ENCODE data around the gene EYA3.
A peak's percentile ranks its signal among the peaks of the same experiment; 100 is the strongest.

EYA3 gene

DNA sequence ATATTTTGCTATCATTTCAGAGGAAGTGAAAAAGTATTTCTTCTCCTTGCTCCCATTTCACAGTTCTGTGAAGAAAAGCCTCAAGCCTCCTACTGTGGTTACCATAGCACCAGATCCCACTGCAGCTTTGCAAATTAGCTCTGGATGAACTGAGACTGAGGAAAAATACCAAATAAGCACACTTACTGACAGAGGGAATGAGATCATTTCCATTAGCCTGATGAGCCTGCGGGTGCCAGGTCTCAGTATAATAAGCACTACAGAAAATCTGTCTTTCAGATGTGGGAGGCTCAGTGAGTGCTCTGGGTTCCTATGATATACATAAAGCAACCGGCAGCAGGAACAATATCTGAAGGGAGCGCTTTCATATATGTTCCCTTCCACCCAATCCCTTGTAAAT lies 107.3 kb downstream of the EYA3 start:
- H3K4me3 ChIP-seq (ENCODE audit: low read length), result no peak overlapping the region
- DNase-seq (ENCODE audit: low read depth, low spot score), result no peak

DNA sequence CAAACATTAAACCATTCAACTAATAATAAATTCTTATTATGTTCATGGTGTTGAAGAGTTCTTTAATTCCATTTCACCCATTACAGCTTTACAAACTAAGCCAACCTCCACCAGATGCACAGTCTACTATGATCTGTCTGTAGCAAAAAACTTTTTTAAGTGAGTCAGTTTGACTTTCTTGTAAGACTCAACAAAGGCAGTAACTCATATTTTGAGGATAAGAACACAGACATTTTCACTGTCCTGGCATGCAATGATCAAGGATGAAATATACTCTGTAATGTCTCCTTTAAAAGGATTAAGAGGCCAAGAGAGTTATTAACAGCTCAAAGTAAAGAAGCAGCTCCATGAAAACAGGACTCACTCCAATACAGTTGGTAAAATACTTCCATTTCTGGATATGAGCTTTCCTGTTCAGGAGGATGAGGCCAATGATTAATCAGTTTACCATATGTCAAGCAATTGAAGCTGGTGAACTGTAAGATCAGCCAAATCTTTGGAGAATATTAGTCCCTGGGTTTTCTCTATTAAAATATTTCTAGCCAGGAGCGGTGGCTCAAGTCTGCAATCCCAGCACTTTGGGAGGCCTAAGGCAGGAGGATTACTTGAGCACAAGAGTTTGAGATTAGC lies 108.1 kb downstream of the EYA3 start:
- no peak for DNase-seq (ENCODE audit: low read depth, low spot score)
- H3K4me3 ChIP-seq (ENCODE audit: low read length), result no peak overlapping the region

DNA sequence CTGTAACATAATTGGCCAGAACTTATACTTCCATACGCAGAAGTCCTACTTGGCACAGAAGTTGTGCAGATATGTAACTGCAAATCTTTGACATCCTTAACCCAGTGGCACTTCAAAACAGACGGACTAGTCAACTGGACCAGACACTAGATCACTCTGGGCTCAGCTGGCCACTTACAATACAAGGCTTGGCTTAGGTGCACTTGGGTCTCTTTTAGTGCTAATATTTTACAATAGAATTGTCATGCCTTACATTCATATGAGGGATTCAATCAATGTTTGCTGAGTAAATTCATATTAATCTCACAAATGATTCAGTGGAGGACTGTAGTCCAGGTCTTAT lies 108.6 kb downstream of the EYA3 start:
- DNase-seq (ENCODE audit: low read depth, low spot score), result no peak
- H3K4me3 ChIP-seq (ENCODE audit: low read length), result no peak overlapping the region

DNA sequence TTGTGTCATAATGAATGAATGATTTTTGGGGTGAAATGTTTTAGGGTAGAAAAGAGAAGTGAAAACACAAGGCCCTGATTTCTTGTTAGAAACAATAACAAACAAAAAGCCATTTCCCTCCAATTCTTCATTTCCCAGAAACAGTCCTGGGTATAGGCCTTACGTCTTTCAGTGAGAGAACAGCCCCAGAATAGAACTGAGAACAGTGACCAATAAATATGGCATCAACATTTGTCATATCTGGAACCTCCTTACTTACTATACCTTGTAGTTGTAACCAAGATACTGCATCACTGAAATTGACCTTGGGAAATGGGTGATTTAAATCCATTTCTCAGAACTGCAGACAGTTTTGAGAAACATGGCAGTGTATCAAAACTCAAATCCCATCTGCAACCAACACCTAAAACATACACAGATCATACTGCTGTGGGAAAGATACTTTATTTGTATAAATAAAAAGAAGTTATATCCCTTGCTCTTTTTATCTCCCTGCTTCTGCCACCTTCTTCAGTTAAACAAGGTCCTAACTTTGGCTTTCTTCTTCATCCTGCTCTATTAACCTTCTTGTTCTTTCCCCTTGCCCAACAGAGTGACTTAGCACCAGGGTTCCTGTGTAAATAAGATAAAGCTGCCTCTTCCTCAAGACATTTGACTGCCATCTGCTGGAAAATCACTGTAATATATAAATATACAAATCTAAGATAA lies 109.1 kb downstream of the EYA3 start:
- H3K4me3 ChIP-seq (ENCODE audit: low read length), result no peak overlapping the region
- DNase-seq (ENCODE audit: low read depth, low spot score), result peak; percentile 59

DNA sequence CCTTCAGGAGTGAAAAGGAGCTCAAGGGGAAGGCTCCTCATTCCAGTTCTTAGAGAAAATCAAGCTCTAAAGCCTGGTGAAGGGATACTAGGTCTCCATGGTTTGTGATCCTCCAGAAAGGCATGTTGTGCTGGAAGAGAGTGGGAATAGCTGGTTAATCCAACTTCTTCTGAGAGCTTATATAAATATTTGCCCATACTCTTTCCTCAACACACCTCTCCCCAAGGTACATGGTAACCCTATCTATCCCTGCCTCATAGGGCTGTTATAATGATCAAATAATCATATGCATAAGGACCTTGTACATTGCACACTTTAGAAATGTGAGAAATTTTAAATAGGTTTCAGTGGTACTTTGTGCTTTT lies 114.0 kb downstream of the EYA3 start:
- no peak overlapping the region for H3K4me3 ChIP-seq (ENCODE audit: low read length)
- DNase-seq (ENCODE audit: low read depth, low spot score), result no peak

DNA sequence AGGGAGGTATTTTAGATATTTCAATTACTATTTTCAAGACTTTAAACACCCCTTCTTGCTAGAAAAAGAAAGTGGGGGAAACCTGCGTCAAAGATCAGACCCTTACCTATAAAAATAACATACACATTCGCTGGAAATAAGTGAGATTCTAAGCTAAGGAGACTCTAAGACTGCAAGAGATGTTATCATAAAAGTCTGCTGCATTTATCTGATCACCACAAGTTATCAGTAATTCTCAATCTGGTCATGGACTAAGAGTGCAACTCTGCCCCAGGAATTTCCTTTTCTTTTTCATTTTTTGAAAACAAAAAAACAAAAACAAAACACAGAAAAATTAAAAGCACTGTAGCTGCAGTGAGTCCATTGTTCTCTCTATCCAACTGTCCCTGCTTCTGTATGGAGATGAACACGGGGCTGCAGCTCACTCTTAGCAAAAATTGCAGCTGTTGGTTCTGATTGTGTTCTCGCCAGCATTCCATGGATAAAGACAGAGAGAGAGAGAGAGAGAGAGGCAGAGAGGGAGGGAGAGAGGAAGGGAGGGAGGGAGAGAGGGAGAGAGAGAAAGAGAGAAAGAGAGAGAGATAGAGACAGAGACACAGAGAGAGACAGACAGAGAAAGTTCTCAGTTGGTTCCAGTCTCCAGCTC lies 114.5 kb downstream of the EYA3 start:
- DNase-seq (ENCODE audit: low read depth, low spot score), result no peak

DNA sequence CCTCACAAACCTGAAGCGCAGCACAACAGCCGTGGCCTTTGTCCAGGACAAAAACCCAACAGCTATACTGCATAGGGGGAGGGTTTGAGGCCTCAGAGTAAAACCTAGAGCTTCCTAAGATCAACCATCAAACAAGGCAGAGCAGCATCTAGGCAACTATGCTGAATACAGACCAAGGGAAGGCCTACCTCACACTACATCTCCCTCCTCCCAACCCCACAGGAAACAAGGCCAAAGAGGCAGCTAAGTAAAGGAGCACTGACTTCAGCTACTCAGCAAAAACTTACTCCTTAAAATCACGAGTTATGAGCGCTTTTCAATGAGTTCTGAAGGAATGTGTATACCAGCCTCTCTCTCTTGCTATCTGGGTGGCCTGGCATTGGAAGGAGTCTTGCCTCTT lies 116.3 kb downstream of the EYA3 start:
- no peak for DNase-seq (ENCODE audit: low read depth, low spot score)
- no peak overlapping the region for H3K4me3 ChIP-seq (ENCODE audit: low read length)

More for the DNA sequence above, 114.5 kb downstream of the EYA3 start:
- no peak overlapping the region for H3K4me3 ChIP-seq (ENCODE audit: low read length)

DNA sequence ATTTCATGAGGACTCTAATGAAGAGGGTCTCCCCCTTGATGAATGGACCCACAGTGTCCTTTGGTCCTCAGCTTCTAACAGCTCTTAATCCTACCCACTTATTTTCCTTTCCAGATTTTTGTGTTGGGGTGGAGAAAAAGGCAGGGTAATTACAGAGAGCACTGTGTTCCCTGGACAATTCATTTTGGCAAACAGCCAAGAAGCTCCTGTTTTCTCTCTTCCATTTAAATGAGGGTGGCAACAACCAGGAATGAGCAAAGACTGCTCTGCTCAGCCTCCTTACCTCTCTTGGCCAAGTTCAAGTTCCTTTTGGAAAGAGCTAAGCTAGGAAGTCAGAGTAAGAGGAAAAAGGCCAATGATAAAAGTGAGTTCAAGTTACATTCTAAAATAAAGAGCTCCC lies 116.7 kb downstream of the EYA3 start:
- DNase-seq (ENCODE audit: low read depth, low spot score), result no peak
- H3K4me3 ChIP-seq (ENCODE audit: low read length), result no peak overlapping the region

DNA sequence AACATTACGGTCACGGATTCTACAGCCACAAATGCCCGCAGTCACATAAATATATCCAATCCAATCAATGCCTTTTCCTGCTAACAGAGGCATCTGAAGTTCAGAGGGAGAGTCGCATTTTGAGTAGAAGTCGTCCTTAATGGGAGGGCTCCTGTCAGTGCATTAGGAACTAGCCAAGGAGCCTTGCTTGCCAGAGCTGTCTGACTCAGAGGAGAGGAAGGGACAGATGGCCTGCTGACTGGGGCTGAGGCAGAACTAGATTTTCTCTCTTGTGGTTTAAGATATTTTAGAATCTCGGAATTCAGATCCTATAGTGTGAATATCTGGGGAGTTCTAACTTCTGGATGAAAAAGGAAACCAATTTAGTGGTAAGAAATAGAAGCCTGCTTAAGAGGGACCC lies 118.0 kb downstream of the EYA3 start:
- H3K4me3 ChIP-seq (ENCODE audit: low read length), result no peak overlapping the region
- DNase-seq (ENCODE audit: low read depth, low spot score), result no peak

DNA sequence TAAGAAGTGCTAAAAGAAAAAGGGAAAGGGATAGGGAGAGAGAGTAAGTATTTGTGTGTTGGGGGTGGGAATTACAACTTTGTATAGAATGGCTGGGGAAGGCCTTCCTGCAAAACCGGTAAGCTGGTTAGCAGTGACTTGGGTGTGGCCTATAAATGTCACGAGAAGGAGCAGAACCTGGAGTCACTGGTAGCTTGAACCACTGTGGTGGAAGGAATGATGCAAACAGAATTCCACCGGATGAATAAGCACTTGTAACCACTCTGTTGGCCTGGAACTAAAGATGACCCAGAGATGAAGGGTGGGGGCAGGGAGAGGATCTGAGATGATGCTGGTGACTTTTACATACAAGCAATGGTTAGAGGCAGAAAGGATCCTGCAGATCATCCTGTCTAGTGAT lies 119.7 kb downstream of the EYA3 start:
- no peak for DNase-seq (ENCODE audit: low read depth, low spot score)
- H3K4me3 ChIP-seq (ENCODE audit: low read length), result no peak overlapping the region

DNA sequence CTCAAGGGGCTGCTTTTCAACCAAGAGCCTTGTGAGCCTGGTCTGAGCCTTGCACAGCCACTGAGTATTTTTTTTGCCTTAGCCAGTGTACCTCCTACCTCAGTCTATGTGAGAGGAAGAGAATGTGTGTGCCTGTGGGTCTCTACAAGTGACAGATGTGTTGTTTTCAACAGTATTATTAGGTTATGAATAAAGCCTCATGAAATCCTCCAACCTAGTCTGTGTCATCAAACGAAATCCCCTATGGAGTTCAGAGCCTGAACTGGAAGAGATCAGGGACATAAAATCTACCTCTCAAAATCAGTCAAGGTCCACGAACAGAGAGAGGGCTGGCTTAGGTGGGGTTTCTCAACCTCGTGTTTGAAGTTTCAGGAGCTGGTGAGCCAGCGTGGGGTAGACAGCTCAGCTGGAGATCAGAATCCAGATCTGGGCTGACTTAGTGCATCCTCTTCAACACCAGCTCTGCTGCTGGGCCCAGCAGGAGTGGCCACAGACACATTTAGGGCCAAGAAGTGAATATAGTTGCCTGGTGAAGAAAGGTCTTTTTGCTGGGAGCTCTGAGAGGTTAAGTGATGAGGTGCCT lies 120.4 kb downstream of the EYA3 start:
- H3K4me3 ChIP-seq (ENCODE audit: low read length), result no peak overlapping the region
- DNase-seq (ENCODE audit: low read depth, low spot score), result no peak

DNA sequence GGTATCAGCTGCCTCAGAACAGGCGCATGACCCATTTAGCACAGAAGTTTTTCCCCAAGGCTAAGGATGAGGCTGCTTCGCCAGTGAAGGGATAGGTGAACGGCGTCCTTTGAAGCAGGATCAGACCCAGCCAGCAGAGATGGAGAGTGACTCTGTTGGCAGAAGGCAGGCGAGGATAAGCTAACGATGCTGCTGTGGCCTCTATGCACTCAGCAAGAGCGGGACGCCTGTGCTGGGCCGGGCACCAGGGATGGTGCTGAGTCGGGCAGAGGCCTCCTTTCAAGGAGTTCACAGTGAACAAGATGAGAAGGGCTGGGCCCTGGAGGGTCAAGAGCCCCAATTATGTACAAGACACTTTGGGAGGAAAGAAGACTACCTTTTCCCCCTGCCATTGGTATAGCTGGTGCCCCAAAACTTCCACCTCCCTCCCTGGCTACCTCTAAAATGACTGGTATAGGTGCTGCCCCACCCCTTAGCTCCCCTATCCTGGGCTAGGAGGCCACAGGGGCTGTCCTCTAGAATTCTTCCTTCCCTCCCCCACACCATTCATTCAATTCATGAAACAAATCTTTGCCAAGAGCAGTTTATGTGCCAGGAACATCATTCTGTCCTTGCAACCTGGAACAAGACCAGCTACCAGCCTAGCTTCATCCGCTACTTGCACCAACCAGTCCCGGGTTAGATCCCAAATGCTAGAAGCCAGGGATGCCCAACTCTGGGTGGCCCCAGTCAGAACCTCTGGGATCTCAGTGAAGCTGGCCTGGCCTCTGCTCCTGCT lies 121.1 kb downstream of the EYA3 start:
- no peak for DNase-seq (ENCODE audit: low read depth, low spot score)

DNA sequence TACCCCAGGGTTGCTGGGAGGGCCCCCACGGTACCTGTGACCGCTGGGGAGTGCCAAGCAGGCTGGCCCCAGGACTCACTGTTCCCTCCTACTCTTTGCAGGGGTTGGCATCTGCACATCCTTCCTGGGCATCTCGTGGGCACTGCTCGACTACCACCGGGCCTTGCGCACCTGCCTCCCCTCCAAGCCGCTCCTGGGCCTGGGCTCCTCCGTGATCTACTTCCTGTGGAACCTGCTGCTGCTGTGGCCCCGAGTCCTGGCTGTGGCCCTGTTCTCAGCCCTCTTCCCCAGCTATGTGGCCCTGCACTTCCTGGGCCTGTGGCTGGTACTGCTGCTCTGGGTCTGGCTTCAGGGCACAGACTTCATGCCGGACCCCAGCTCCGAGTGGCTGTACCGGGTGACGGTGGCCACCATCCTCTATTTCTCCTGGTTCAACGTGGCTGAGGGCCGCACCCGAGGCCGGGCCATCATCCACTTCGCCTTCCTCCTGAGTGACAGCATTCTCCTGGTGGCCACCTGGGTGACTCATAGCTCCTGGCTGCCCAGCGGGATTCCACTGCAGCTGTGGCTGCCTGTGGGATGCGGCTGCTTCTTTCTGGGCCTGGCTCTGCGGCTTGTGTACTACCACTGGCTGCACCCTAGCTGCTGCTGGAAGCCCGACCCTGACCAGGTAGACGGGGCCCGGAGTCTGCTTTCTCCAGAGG lies 121.9 kb downstream of the EYA3 start:
- no peak for DNase-seq (ENCODE audit: low read depth, low spot score)
- H3K4me3 ChIP-seq (ENCODE audit: low read length), result no peak overlapping the region

More for the DNA sequence above, 121.1 kb downstream of the EYA3 start:
- H3K4me3 ChIP-seq (ENCODE audit: low read length), result no peak overlapping the region

DNA sequence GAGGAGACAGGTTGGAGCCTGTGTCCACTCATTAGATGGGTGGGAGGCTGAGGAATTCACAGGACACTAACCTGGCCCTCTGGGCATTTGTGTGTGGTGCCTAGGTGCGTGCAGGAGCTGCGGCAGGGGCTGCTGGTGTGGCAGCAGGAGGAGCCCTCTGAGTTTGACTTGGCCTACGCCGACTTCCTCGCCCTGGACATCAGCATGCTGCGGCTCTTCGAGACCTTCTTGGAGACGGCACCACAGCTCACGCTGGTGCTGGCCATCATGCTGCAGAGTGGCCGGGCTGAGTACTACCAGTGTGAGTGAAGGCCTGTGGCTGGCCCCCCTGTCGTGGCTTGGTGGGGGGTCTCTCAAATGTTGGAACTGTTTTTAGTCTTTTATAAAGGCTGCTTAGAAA lies 125.0 kb downstream of the EYA3 start:
- no peak for DNase-seq (ENCODE audit: low read depth, low spot score)
- no peak overlapping the region for H3K4me3 ChIP-seq (ENCODE audit: low read length)

DNA sequence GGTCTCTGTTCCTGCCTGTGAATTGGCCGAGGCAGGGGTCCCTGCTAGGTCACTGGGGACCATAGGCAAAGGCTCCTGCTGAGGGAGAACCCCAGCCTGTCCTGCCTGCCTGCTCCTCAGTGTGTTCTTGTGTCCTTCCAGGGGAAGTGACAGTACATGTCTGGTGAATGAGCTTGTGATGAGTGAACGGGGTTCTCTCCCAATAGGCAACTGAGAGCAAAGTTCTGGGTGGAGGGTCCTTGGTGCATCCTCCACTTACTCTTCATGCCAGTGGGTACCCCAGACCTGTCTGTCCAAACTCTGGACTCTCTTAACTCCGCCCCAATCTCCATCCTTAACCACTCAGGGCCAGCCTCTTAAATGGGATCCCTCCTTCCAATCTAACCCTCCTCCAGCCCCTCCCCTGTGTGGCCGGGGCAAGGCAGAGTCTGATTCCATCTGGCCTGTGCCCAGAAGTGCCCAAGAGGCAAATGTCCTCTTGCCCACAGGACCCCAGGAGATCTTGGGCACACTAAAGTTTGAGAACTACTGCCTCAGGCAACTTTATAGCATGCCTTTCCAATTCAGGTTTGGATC lies 126.7 kb downstream of the EYA3 start:
- H3K4me3 ChIP-seq (ENCODE audit: low read length), result no peak overlapping the region
- DNase-seq (ENCODE audit: low read depth, low spot score), result no peak

DNA sequence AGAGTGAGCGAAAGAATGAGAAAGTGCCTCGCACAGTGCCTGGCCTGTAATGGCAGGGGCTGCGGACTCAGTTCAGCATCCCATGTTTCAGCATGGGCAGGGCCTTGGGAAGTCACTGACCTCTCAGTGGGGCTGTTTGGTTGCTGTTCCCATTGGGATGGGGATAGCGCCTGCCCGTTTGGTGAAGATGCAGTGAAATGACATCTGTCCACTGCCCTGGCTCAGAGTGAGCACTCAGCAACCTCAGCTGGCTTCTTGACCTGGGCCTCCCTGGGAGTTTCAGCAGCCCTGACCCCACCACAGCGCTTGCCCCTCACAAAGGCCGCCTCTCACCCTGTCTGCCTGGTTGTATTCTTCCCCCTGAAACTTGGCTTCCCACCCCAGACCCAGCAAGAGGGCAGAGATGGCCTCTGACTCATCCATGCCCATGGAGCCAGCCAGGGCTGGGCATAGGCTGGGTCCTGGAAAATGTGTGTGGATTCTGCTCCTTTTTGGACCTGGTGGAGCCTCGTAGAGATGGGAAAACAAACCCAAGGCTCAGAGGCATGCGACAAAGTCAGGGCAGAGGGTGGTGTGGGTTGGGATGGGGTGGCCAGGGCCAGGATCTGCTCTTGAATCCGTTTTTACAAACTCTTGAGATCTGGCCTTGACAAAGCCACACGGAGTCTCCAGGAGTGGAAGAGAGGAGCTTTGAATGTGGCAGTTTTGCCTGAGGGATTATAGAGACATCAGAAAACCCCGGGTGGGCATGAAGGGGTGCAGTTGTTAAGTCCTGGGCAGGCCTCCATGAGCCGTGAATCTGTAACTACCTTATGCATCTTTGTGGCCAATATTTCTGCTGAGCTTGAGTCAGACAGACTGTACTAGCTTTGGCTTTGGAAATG lies 127.4 kb downstream of the EYA3 start:
- peak overlapping the region; percentile 71 for H3K4me3 ChIP-seq (ENCODE audit: low read length)
- no peak for DNase-seq (ENCODE audit: low read depth, low spot score)

DNA sequence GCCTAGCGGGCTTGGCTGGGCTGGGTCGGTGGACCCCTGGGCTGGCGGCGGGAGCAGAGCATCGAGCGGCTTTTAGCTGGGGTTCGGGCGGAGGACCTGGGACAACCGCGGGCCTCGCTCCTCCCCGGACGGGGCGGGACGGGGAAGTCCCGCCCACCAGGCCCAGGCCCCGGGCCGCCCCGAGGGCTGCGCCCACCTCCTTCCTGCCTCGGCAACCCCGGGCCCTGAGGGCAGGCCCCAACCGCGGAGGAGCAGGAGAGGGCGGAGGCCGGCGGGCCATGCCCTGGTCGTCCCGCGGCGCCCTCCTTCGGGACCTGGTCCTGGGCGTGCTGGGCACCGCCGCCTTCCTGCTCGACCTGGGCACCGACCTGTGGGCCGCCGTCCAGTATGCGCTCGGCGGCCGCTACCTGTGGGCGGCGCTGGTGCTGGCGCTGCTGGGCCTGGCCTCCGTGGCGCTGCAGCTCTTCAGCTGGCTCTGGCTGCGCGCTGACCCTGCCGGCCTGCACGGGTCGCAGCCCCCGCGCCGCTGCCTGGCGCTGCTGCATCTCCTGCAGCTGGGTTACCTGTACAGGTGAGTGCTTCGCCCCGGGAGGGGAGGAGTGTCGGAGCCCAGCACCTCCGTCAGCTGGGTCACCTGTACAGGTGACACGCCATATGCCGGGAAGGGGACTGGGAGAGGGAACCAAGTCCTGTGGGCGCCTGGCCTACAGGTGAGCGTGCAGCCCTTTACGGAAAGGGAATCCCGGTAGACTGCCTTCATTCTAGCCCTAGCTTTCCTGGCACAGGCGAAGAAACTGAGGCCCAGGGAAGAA lies 128.4 kb downstream of the EYA3 start, which contains the start of gene XKR8:
XKR8 (plus strand) TSS at position 182 of the 812 bp plus-strand sequence; CDS start at position 279, 97 bp downstream.
- DNase-seq (ENCODE audit: low read depth, low spot score), result peak; percentile 72
- peak within 1 kb of the TSS; percentile 71 for H3K4me3 ChIP-seq (ENCODE audit: low read length)
